Cardiac muscle cell (in vitro differentiated cells and primary cell): ENCODE results near the gene SRF. TPM values are rescaled to one million over a fixed set of nuclear protein-coding genes. Genes with fewer than 3 reads are reported as not detected.

ENCODE experiments used
- DNase-seq, 2 donors: peaks; one replicate each; pipeline versions ENCODE4 v3.0.0 to v3.0.0-alpha.2; 2010 to 2017; ENCODE audit warnings: low read depth in 1 of 2, low spot score in 1 of 2
- H3K27ac ChIP-seq: fragments of 200-600 bp; sonication (generic); 2 replicates; pipeline ENCODE4 v1.5.1; 2016
- H3K27me3 ChIP-seq: fragments of 200-600 bp; sonication (generic); 2 replicates; pipeline ENCODE4 v1.6.0; 2016; ENCODE audit warnings: control low read depth
- H3K36me3 ChIP-seq: fragments of 200-600 bp; sonication (generic); 2 replicates; pipeline ENCODE4 v1.5.1; 2016; ENCODE audit warnings: control low read depth
- H3K4me1 ChIP-seq: fragments of 200-600 bp; sonication (generic); 2 replicates; pipeline ENCODE4 v1.8.1; 2017; ENCODE audit warnings: low read depth, mild to moderate bottlenecking, mixed run types
- H3K4me3 ChIP-seq: fragments of 200-600 bp; sonication (generic); 2 replicates; pipeline ENCODE4 v1.5.1; 2016; ENCODE audit warnings: mild to moderate bottlenecking
- H3K9me3 ChIP-seq: fragments of 200-600 bp; sonication (generic); 2 replicates; pipeline ENCODE4 v1.5.1; 2017; ENCODE audit warnings: low read depth, mild to moderate bottlenecking, control low read depth
- CTCF ChIP-seq: IDR thresholded peaks from 2 replicates; pipeline ENCODE4 v1.5.1; 2012; ENCODE audit warnings: low read depth, mild to moderate bottlenecking, low read length
- polyA plus RNA-seq: library from polyadenylated mRNA; unstranded; fragments of >200 nt; fragmentation: Nextera tagmentation; extraction: Ambion mirVana; gene quantifications from 2 replicates; pipeline ENCODE4 v1.2.1, GENCODE V29; 2016
- total RNA-seq: library from RNA; depleted of rRNA; stranded (reverse); fragments of >200 nt; gene quantifications from 2 replicates; pipeline ENCODE4 v1.2.3, GENCODE V29; 2016

Gene SRF
- total and polyA plus RNA-seq, 2 experiments from 2014 or later = 10.2 to 76.8 TPM

GRCh38 chr6:43199912-43200311, 28.8 kb downstream of the SRF start:
- no peak overlapping the region for H3K27ac ChIP-seq
- DNase-seq = no peak
- no peak overlapping the region for H3K4me3 ChIP-seq
- H3K36me3 ChIP-seq = peaks cover 2% of the 10 kb centered on the region
- no peak for TF ChIP-seq CTCF
- H3K4me1 ChIP-seq = no peaks in the 10 kb centered on the region
- H3K27me3 ChIP-seq = no peaks in the 10 kb centered on the region
- no peaks in the 10 kb centered on the region for H3K9me3 ChIP-seq

- TF ChIP-seq CTCF = no peak
- DNase-seq = no peak
- peaks cover 2% of the 10 kb centered on the region for H3K36me3 ChIP-seq
- no peak overlapping the region for H3K4me3 ChIP-seq
- no peaks in the 10 kb centered on the region for H3K27me3 ChIP-seq
- H3K9me3 ChIP-seq = no peaks in the 10 kb centered on the region
- H3K4me1 ChIP-seq = no peaks in the 10 kb centered on the region
- H3K27ac ChIP-seq = no peak overlapping the region
These were observed 29.5 kb downstream of the SRF start for GRCh38 chr6:43200541-43200940.

- H3K27ac ChIP-seq = no peak overlapping the region
- no peaks in the 10 kb centered on the region for H3K9me3 ChIP-seq
- H3K4me1 ChIP-seq = no peaks in the 10 kb centered on the region
- H3K27me3 ChIP-seq = no peaks in the 10 kb centered on the region
- no peak overlapping the region for H3K4me3 ChIP-seq
- no peak for TF ChIP-seq CTCF
- H3K36me3 ChIP-seq = peaks cover 5% of the 10 kb centered on the region
- no peak for DNase-seq
These were observed 31.4 kb downstream of the SRF start for GRCh38 chr6:43202451-43202850.

- Histone ChIP-seq H3K9me3 (no peaks in the 10 kb centered on the region), H3K27me3 (no peaks in the 10 kb centered on the region), H3K4me1 (no peaks in the 10 kb centered on the region), H3K4me3 (no peak overlapping the region), H3K36me3 (peaks cover 5% of the 10 kb centered on the region), H3K27ac (no peak overlapping the region)
- DNase-seq = no peak
- no peak for TF ChIP-seq CTCF
These were observed 32.1 kb downstream of the SRF start for GRCh38 chr6:43203029-43203717.

GRCh38 chr6:43203718-43204095, 32.6 kb downstream of the SRF start:
- DNase-seq = no peak
- TF ChIP-seq CTCF = no peak
- H3K9me3 ChIP-seq = no peaks in the 10 kb centered on the region
- no peak overlapping the region for H3K4me3 ChIP-seq
- H3K27ac ChIP-seq = no peak overlapping the region
- peaks cover 5% of the 10 kb centered on the region for H3K36me3 ChIP-seq
- H3K27me3 ChIP-seq = no peaks in the 10 kb centered on the region
- H3K4me1 ChIP-seq = no peaks in the 10 kb centered on the region
